GM12873 (cell line): ENCODE data around the gene CPPED1.

Experiments
- CTCF ChIP-seq: IDR thresholded peaks from 2 replicates; pipeline ENCODE4 v1.5.1; 2012; ENCODE audit warnings: low read depth, mild to moderate bottlenecking, moderate library complexity, low read length, control low read depth; ENCODE audit not compliant: insufficient read depth; ENCODE audit errors: missing control alignments

Gene CPPED1

GRCh38 chr16:12678983-12679382 lies 124.7 kb downstream of the CPPED1 start:
- TF ChIP-seq CTCF, result no peak

- no peak for TF ChIP-seq CTCF
Observed at GRCh38 chr16:12677502-12677901, 126.2 kb downstream of the CPPED1 start.

GRCh38 chr16:12675852-12676251 lies 127.8 kb downstream of the CPPED1 start:
- TF ChIP-seq CTCF, result no peak

GRCh38 chr16:12675046-12675445 lies 128.6 kb downstream of the CPPED1 start:
- TF ChIP-seq CTCF, result no peak

- no peak for TF ChIP-seq CTCF
Observed at GRCh38 chr16:12674524-12674923, 129.2 kb downstream of the CPPED1 start.

GRCh38 chr16:12674071-12674470 lies 129.6 kb downstream of the CPPED1 start:
- TF ChIP-seq CTCF, result no peak

GRCh38 chr16:12673466-12673865 lies 130.2 kb downstream of the CPPED1 start:
- no peak for TF ChIP-seq CTCF
